Retinal pigment epithelial cell (primary cell): Measurements from ENCODE around the gene ORMDL1.
"Not testable (repeated sequence)": the region's sequence is repeated elsewhere in the genome, so short reads cannot be mapped to it uniquely, and the experiment has no call there.

Experiments used
- DNase-seq: peaks from one replicate; pipeline ENCODE4 v3.0.0-alpha.2; 2010; ENCODE audit warnings: low read depth
- H3K4me3 ChIP-seq: 2 replicates; pipeline ENCODE4 v1.5.1; 2011; ENCODE audit warnings: mild to moderate bottlenecking, low read length, control low read depth, moderate library complexity
- CTCF ChIP-seq: conservative IDR thresholded peaks from 2 replicates; pipeline ENCODE4 v1.5.1; 2011; ENCODE audit warnings: low read depth, low read length, control low read depth, inconsistent platforms

The ORMDL1 gene

GRCh38 chr2:189770590-189771322 is 13.4 kb downstream of the ORMDL1 start:
- no peak for DNase-seq
- no peak overlapping the region for H3K4me3 ChIP-seq
- TF ChIP-seq CTCF, result no peak

GRCh38 chr2:189763908-189764661 is 20.1 kb downstream of the ORMDL1 start:
- no peak for DNase-seq
- no peak for TF ChIP-seq CTCF
- H3K4me3 ChIP-seq, result no peak overlapping the region

GRCh38 chr2:189762551-189763298 is 21.4 kb downstream of the ORMDL1 start, which contains the start of gene OSGEPL1:
TSS of gene OSGEPL1 (minus strand) at chr2:189762792. CDS start at chr2:189761640, 1,152 bp downstream.
- TF ChIP-seq CTCF, result peak; percentile 70
- peak; percentile 84 for DNase-seq
- peak within 1 kb of the TSS; percentile 96 for H3K4me3 ChIP-seq

- peak overlapping the region; percentile 96 for H3K4me3 ChIP-seq
- TF ChIP-seq CTCF, result no peak
- DNase-seq, result no peak
Measured at GRCh38 chr2:189762229-189762550, 21.9 kb downstream of the ORMDL1 start.

GRCh38 chr2:189760154-189760553 is 24.0 kb downstream of the ORMDL1 start:
- not testable (repeated sequence) for H3K4me3 ChIP-seq, DNase-seq

- H3K4me3 ChIP-seq, result no peak overlapping the region
- no peak for DNase-seq
- no peak for TF ChIP-seq CTCF
Measured at GRCh38 chr2:189756311-189756952, 27.7 kb downstream of the ORMDL1 start.

GRCh38 chr2:189751080-189751658 is 33.0 kb downstream of the ORMDL1 start:
- no peak overlapping the region for H3K4me3 ChIP-seq
- TF ChIP-seq CTCF, result peak; percentile 80
- no peak for DNase-seq
